Fibroblast of lung (primary cell): Measurements from ENCODE around the gene TMEM37. TPM values are rescaled to one million over a fixed set of nuclear protein-coding genes. Genes with fewer than 3 reads are reported as not detected.

Source experiments
- DNase-seq, 2 donors: peaks; one replicate each; pipeline versions ENCODE4 v3.0.0 to v3.0.0-alpha.2; 2010; ENCODE audit warnings: low read depth in 2 of 2
- H2AFZ ChIP-seq: 2 replicates; pipeline ENCODE4 v1.5.1; 2012; ENCODE audit warnings: low read length, control low read depth, inconsistent platforms
- H3K27ac ChIP-seq: 2 replicates; pipeline ENCODE4 v1.5.1; 2011; ENCODE audit warnings: low read length, control low read depth; ENCODE audit not compliant: insufficient read depth
- H3K27me3 ChIP-seq: 2 replicates; pipeline ENCODE4 v1.5.1; 2011; ENCODE audit warnings: mild to moderate bottlenecking, low read length; ENCODE audit not compliant: control insufficient read depth, insufficient read depth
- H3K36me3 ChIP-seq: 2 replicates; pipeline ENCODE4 v1.5.1; 2011; ENCODE audit warnings: low read length; ENCODE audit not compliant: control insufficient read depth, insufficient read depth
- H3K4me1 ChIP-seq: 2 replicates; pipeline ENCODE4 v1.5.1; 2011; ENCODE audit warnings: low read length; ENCODE audit not compliant: control insufficient read depth, insufficient read depth; ENCODE audit errors: extremely low read depth
- H3K4me2 ChIP-seq: 2 replicates; pipeline ENCODE4 v1.5.1; 2011; ENCODE audit warnings: low read length, control low read depth; ENCODE audit not compliant: insufficient read depth; ENCODE audit errors: extremely low read depth
- H3K4me3 ChIP-seq, 4 experiments: fragments of 200-600 bp in 1 of 4; sonication (generic) in 1 of 4; replicated peaks in 1 of 4; 2 replicates each; pipeline ENCODE4 v1.5.1; 2011 to 2016; ENCODE audit warnings: low read length in 4 of 4, low read depth in 3 of 4, mild to moderate bottlenecking in 3 of 4, control low read depth in 2 of 4, inconsistent platforms in 1 of 4, mixed read lengths in 1 of 4; ENCODE audit not compliant: insufficient read depth in 1 of 4; ENCODE audit errors: control extremely low read depth in 1 of 4
- H3K79me2 ChIP-seq: 2 replicates; pipeline ENCODE4 v1.5.1; 2012; ENCODE audit warnings: mild to moderate bottlenecking, low read length, inconsistent platforms; ENCODE audit not compliant: control insufficient read depth, insufficient read depth
- H3K9ac ChIP-seq: 2 replicates; pipeline ENCODE4 v1.5.1; 2011; ENCODE audit warnings: mild to moderate bottlenecking, low read length, control low read depth; ENCODE audit not compliant: insufficient read depth
- H3K9me3 ChIP-seq: 2 replicates; pipeline ENCODE4 v1.5.1; 2012; ENCODE audit warnings: low read depth, low read length; ENCODE audit not compliant: control insufficient read depth, insufficient read depth
- H4K20me1 ChIP-seq: 2 replicates; pipeline ENCODE4 v1.5.1; 2011; ENCODE audit warnings: low read length; ENCODE audit not compliant: control insufficient read depth, insufficient read depth; ENCODE audit errors: extremely low read depth
- EZH2 ChIP-seq: IDR thresholded peaks from 2 replicates; pipeline ENCODE4 v1.5.1; 2012; ENCODE audit warnings: low read length, control low read depth, mild to moderate bottlenecking; ENCODE audit errors: missing control alignments
- polyA minus RNA-seq: library from RNA; depleted of rRNA, polyadenylated mRNA; stranded (reverse); fragments of >200 nt; gene quantifications from 2 replicates; pipeline ENCODE4 v1.2.3, GENCODE V29; 2011; ENCODE audit warnings: low replicate concordance
- polyA plus RNA-seq, 2 donors: library from polyadenylated mRNA; depleted of rRNA in 1 of 2; stranded (reverse) in 1 of 2; unstranded in 1 of 2; fragments of >200 nt; gene quantifications; 2 replicates each; pipeline ENCODE4 v1.2.1, GENCODE V29; 2011 to 2012; ENCODE audit warnings: missing spikeins in 1 of 2
- total RNA-seq: library from RNA; depleted of rRNA; stranded (reverse); fragments of >200 nt; gene quantifications from 2 replicates; pipeline ENCODE4 v1.2.1, GENCODE V29; 2014
- TF ChIP-seq, protein P1 (sequence below), 2 donors: IDR thresholded peaks in 1 of 2; conservative IDR thresholded peaks in 1 of 2; 1 replicate in 1 of 2; 2 replicates in 1 of 2; pipeline ENCODE4 v1.5.1; 2011 to 2012; ENCODE audit warnings: low read length in 2 of 2, control low read depth in 1 of 2, inconsistent platforms in 1 of 2, low read depth in 1 of 2, mild to moderate bottlenecking in 1 of 2

The TMEM37 gene, protein sequence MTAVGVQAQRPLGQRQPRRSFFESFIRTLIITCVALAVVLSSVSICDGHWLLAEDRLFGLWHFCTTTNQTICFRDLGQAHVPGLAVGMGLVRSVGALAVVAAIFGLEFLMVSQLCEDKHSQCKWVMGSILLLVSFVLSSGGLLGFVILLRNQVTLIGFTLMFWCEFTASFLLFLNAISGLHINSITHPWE
- total RNA-seq (0.99 and 2.6 TPM in 2 replicates), polyA plus RNA-seq (0.50 and 0.75 TPM in 2 replicates), polyA minus RNA-seq (not detected in 2 replicates)
- polyA plus RNA-seq (2012), result 0.51 and 0.63 TPM in 2 replicates

DNA sequence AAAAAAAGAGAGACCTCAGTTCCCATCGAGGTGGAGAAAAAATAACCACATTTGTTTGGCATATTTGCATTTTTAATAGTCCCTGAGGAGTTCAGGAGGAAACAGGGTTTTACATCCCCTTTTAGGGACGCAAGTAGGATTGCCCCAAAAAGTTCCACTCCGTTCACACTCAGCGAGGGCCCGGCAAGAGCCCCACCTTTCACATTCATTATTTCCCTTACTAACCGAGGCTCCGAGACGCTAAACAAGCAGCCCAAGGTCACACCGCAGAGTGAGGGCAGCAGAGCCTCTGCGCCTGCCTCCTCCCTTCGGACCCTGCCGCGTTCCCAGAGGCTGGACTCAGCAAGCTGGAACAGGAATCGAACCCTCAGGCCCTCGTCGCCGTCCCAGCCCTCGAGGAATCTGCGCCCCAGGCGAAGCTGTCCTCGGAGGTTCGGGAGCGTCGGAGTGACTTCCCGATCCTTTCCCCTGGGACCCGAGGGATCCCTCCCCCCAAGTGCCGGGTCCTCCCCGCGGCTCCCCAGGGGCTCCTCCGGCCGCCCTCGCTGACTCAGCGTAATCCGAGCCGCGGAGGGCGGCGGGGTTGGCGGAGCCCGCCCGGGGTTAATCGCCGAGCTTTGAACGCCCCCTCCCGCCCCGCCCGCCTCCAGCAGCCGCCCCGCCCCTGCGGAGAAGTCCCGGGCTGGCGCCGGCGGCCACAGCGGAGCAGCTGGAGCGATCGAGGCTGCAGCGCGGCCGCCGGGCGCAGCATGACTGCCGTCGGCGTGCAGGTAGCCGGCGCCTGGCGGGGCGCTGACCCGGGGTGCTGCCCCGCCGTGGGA, at the start of gene TMEM37:
Gene TMEM37, plus strand, starts transcription at position 700 of the 821 bp plus-strand sequence. Its CDS starts 50 bp downstream, at position 750.
- DNase-seq, result peak; percentile 70 to 76
- TF ChIP-seq, protein P1, sequence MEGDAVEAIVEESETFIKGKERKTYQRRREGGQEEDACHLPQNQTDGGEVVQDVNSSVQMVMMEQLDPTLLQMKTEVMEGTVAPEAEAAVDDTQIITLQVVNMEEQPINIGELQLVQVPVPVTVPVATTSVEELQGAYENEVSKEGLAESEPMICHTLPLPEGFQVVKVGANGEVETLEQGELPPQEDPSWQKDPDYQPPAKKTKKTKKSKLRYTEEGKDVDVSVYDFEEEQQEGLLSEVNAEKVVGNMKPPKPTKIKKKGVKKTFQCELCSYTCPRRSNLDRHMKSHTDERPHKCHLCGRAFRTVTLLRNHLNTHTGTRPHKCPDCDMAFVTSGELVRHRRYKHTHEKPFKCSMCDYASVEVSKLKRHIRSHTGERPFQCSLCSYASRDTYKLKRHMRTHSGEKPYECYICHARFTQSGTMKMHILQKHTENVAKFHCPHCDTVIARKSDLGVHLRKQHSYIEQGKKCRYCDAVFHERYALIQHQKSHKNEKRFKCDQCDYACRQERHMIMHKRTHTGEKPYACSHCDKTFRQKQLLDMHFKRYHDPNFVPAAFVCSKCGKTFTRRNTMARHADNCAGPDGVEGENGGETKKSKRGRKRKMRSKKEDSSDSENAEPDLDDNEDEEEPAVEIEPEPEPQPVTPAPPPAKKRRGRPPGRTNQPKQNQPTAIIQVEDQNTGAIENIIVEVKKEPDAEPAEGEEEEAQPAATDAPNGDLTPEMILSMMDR (conservative IDR thresholded peaks at IDR 0.05 in 1 of 2, IDR thresholded peaks at IDR 0.05 in 1 of 2; ENCODE audit: low read depth in 1 of 2, low read length in 2 of 2), result no peak
- TF ChIP-seq EZH2, result no peak
- Histone ChIP-seq H4K20me1 (no peaks in the 10 kb centered on the region), H3K79me2 (no peaks in the 10 kb centered on the region), H3K9ac (no peak within 1 kb of the TSS), H2AFZ (peak within 1 kb of the TSS; percentile 36), H3K4me3 (peak within 1 kb of the TSS; percentile 21 to 61 (median 41)), H3K4me2 (peak within 1 kb of the TSS; percentile 71), H3K9me3 (no peaks in the 10 kb centered on the region), H3K27me3 (peaks cover 26% of the 10 kb centered on the region), H3K27ac (no peak within 1 kb of the TSS), H3K4me1 (peaks cover 5% of the 10 kb centered on the region), H3K36me3 (no peaks in the 10 kb centered on the region)

DNA sequence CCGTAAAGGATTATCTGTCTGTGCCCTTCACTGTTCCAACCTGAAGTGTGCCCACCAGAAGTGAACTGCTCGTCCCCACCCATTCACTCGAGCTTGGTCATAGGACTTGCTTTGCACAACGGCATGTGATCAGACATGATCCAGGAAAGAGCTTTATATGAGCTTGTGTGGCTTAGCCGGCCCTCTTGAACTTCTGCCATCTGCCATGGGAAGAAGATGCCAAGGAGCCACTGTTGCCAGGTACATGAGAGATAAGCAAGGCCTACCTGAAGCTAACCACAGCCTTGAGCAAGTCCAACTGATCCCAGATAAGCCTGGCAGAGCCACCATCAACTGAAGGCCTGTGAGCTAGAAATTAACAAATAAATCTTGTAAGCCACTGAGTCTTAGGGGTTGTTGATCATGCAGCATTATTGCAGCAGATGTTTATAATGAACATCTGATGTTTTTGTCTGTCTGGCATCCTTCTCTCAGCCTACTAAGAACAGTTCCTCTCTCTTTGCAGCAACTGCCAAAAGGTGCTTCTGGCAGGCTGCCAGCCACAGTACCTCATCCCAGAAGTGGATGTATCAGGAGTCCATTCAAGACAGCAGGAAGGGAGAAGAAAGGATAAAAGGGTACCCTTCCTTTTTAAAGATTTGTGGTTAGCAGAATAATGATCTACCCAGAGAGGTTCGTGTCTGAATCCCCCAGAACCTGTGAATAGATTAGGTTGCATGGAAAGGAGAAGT, 48.1 kb upstream of the TMEM37 start:
- no peaks in the 10 kb centered on the region for H3K36me3 ChIP-seq
- no peaks in the 10 kb centered on the region for H3K9me3 ChIP-seq
- DNase-seq, result no peak
- H3K27me3 ChIP-seq, result peaks cover 8% of the 10 kb centered on the region
- no peak overlapping the region for H3K27ac ChIP-seq
- no peak overlapping the region for H3K4me3 ChIP-seq
- H3K79me2 ChIP-seq, result no peaks in the 10 kb centered on the region
- no peak for TF ChIP-seq EZH2
- TF ChIP-seq, protein P1 (conservative IDR thresholded peaks at IDR 0.05 in 1 of 2, IDR thresholded peaks at IDR 0.05 in 1 of 2; ENCODE audit: low read depth in 1 of 2, low read length in 2 of 2), result no peak
- H3K9ac ChIP-seq, result no peak overlapping the region
- peaks cover 3% of the 10 kb centered on the region for H3K4me1 ChIP-seq
- H3K4me2 ChIP-seq, result no peak overlapping the region
- no peaks in the 10 kb centered on the region for H4K20me1 ChIP-seq
- no peak overlapping the region for H2AFZ ChIP-seq

DNA sequence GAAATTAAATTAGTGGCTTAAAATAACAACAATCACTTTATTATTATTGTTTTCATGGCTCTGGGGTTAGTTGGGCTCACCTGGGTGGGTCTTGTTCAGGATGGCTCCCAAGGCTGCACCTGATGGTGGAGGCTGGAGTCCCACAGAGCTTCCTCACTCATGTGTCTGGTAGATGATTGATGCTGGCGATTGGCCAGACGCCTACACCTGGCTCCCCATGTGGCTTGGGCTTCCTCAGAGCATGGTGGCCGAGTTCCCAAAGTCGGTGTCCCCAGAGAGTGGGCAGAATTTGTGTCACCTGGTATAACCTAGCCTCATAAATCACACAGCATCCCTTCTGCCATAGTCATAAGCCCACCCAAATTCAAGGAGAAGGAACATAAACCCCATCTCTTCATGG, 46.7 kb upstream of the TMEM37 start:
- DNase-seq, result no peak
- Histone ChIP-seq H3K27me3 (peaks cover 8% of the 10 kb centered on the region), H2AFZ (no peak overlapping the region), H3K4me3 (no peak overlapping the region), H3K9ac (no peak overlapping the region), H3K27ac (no peak overlapping the region), H3K9me3 (no peaks in the 10 kb centered on the region), H3K4me2 (no peak overlapping the region), H3K79me2 (no peaks in the 10 kb centered on the region), H3K4me1 (peaks cover 3% of the 10 kb centered on the region), H3K36me3 (no peaks in the 10 kb centered on the region), H4K20me1 (no peaks in the 10 kb centered on the region)
- TF ChIP-seq, protein P1 (conservative IDR thresholded peaks at IDR 0.05 in 1 of 2, IDR thresholded peaks at IDR 0.05 in 1 of 2; ENCODE audit: low read depth in 1 of 2, low read length in 2 of 2), result no peak
- TF ChIP-seq EZH2, result no peak
